GM12872 (cell line): ENCODE data around the gene FANCB.

Source experiments
- TF ChIP-seq, protein P1 (sequence below): IDR thresholded peaks from 3 replicates; pipeline ENCODE4 v1.5.1; 2011; ENCODE audit warnings: low read depth, mild to moderate bottlenecking, low read length, moderate library complexity; ENCODE audit not compliant: insufficient read depth

Gene FANCB

GRCh38 chrX:14802943-14803710, 69.7 kb downstream of the FANCB start:
- TF ChIP-seq, protein P1, sequence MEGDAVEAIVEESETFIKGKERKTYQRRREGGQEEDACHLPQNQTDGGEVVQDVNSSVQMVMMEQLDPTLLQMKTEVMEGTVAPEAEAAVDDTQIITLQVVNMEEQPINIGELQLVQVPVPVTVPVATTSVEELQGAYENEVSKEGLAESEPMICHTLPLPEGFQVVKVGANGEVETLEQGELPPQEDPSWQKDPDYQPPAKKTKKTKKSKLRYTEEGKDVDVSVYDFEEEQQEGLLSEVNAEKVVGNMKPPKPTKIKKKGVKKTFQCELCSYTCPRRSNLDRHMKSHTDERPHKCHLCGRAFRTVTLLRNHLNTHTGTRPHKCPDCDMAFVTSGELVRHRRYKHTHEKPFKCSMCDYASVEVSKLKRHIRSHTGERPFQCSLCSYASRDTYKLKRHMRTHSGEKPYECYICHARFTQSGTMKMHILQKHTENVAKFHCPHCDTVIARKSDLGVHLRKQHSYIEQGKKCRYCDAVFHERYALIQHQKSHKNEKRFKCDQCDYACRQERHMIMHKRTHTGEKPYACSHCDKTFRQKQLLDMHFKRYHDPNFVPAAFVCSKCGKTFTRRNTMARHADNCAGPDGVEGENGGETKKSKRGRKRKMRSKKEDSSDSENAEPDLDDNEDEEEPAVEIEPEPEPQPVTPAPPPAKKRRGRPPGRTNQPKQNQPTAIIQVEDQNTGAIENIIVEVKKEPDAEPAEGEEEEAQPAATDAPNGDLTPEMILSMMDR, result no peak

- TF ChIP-seq, protein P1, result no peak
These were observed 71.7 kb downstream of the FANCB start for GRCh38 chrX:14801136-14801535.

GRCh38 chrX:14798805-14799397, 74.0 kb downstream of the FANCB start:
- TF ChIP-seq, protein P1, result no peak
